SK-N-SH (cell line): ENCODE data around the gene PPP1R3G. TPM values are rescaled to one million over a fixed set of nuclear protein-coding genes. Genes with fewer than 3 reads are reported as not detected.

Experiments
- CTCF ChIA-PET: fragments of 300-600, 350-600 bp; formaldehyde crosslinking; extraction: SDS; loops from one replicate; lab custom pipeline; 2021; lab: Yijun Ruan, JAX
- POLR2A ChIA-PET: fragments of 350-600 bp; sonication (Branson Sonifier 250); formaldehyde crosslinking; extraction: SDS; loops from one replicate; lab custom pipeline; 2020; ENCODE audit warnings: antibody characterized with exemption, inconsistent platforms; lab: Yijun Ruan, JAX
- DNase-seq: peaks from one replicate; pipeline ENCODE4 v3.0.0; 2012
- H2AFZ ChIP-seq: fragments of 200-600 bp; sonication (generic); 2 replicates; pipeline ENCODE4 v1.8.1; 2016; ENCODE audit warnings: antibody characterized with exemption, mild to moderate bottlenecking, low read depth
- H3F3A ChIP-seq: fragments of 200-600 bp; sonication (generic); replicated peaks from 2 replicates; pipeline ENCODE3; 2016; ENCODE audit warnings: antibody characterized with exemption, mild to moderate bottlenecking; ENCODE audit not compliant: insufficient read depth
- H3K27ac ChIP-seq, 2 experiments: fragments of 200-500 bp in 1 of 2; fragments of 200-600 bp in 1 of 2; sonication (Bioruptor generic) in 1 of 2; sonication (generic), shearing (Covaris generic) in 1 of 2; 2 replicates each; pipeline versions ENCODE4 v1.5.1 to v1.6.1; 2014 to 2016; ENCODE audit warnings: low read depth in 2 of 2, inconsistent platforms in 1 of 2, low read length in 1 of 2, mild to moderate bottlenecking in 1 of 2, mixed read lengths in 1 of 2
- H3K27me3 ChIP-seq: fragments of 200-600 bp; sonication (generic), shearing (Covaris generic); 2 replicates; pipeline ENCODE4 v1.6.1; 2016; ENCODE audit warnings: mixed run types; ENCODE audit not compliant: insufficient read depth
- H3K36me3 ChIP-seq, 2 experiments: fragments of 200-500 bp in 1 of 2; fragments of 200-600 bp in 1 of 2; sonication (Bioruptor generic) in 1 of 2; sonication (generic) in 1 of 2; replicated peaks in 1 of 2; 2 replicates each; pipeline versions ENCODE3 to v1.5.1; 2014 to 2016; ENCODE audit warnings: low read length in 1 of 2, mild to moderate bottlenecking in 1 of 2; ENCODE audit not compliant: insufficient read depth in 2 of 2, control insufficient read depth in 1 of 2
- H3K4me1 ChIP-seq, 2 experiments: fragments of 200-500 bp in 1 of 2; fragments of 200-600 bp in 1 of 2; sonication (Bioruptor generic) in 1 of 2; sonication (generic), shearing (Covaris generic) in 1 of 2; 2 replicates each; pipeline versions ENCODE4 v1.5.1 to v1.6.1; 2014 to 2016; ENCODE audit warnings: low read depth in 1 of 2, low read length in 1 of 2, mixed run types in 1 of 2; ENCODE audit not compliant: insufficient read depth in 2 of 2, control insufficient read depth in 1 of 2
- H3K4me2 ChIP-seq: fragments of 200-600 bp; sonication (generic), shearing (Covaris generic); 2 replicates; pipeline ENCODE4 v1.6.1; 2017; ENCODE audit warnings: mixed run types
- H3K4me3 ChIP-seq, 2 experiments: fragments of 200-500 bp in 1 of 2; fragments of 200-600 bp in 1 of 2; sonication (Bioruptor generic) in 1 of 2; sonication (generic), shearing (Covaris generic) in 1 of 2; 2 replicates each; pipeline versions ENCODE4 v1.5.1 to v1.8.1; 2014 to 2016; ENCODE audit warnings: low read depth in 2 of 2, inconsistent platforms in 1 of 2, low read length in 1 of 2, mild to moderate bottlenecking in 1 of 2, mixed read lengths in 1 of 2, moderate library complexity in 1 of 2
- H3K79me2 ChIP-seq: fragments of 200-600 bp; sonication (generic); 2 replicates; pipeline ENCODE4 v1.8.1; 2017; ENCODE audit warnings: mild to moderate bottlenecking; ENCODE audit not compliant: insufficient read depth
- H3K9ac ChIP-seq: fragments of 200-600 bp; sonication (generic); 2 replicates; pipeline ENCODE4 v1.6.1; 2017; ENCODE audit warnings: mixed run types
- H3K9me2 ChIP-seq: fragments of 200-600 bp; sonication (generic); 2 replicates; pipeline ENCODE4 v1.6.1; 2017; ENCODE audit warnings: mixed run types
- H3K9me3 ChIP-seq: fragments of 200-600 bp; sonication (generic); 2 replicates; pipeline ENCODE4 v1.6.1; 2017; ENCODE audit warnings: mixed run types, mild to moderate bottlenecking, moderate library complexity
- H4K20me1 ChIP-seq: fragments of 200-600 bp; sonication (generic); 2 replicates; pipeline ENCODE4 v1.6.1; 2017; ENCODE audit warnings: mild to moderate bottlenecking, mixed run types; ENCODE audit not compliant: insufficient read depth
- CHD2 ChIP-seq: fragments of 150-350 bp; IDR thresholded peaks from 2 replicates; pipeline ENCODE4 v1.6.1; 2018; ENCODE audit warnings: low read length; ENCODE audit not compliant: partially characterized antibody
- CTCF ChIP-seq: fragments of 200-600 bp; sonication (generic); IDR thresholded peaks from 2 replicates; pipeline ENCODE4 v1.6.1; 2017; ENCODE audit warnings: antibody characterized with exemption, mild to moderate bottlenecking, moderate library complexity
- ELF1 ChIP-seq: IDR thresholded peaks from 2 replicates; pipeline ENCODE4 v1.4.0; 2012
- EP300 ChIP-seq, 2 experiments: IDR thresholded peaks; 2 replicates each; pipeline versions ENCODE4 v1.4.0 to v1.6.1; 2012; ENCODE audit warnings: borderline replicate concordance in 1 of 2, low read depth in 1 of 2, low read length in 1 of 2
- FOSL2 ChIP-seq: IDR thresholded peaks from 2 replicates; pipeline ENCODE4 v1.4.0; 2012; ENCODE audit warnings: low read depth, mild to moderate bottlenecking, moderate library complexity, borderline replicate concordance
- FOXJ3 ChIP-seq: sonication (generic); formaldehyde crosslinking; IDR thresholded peaks from 2 replicates; pipeline ENCODE4 v1.5.1; 2020; ENCODE audit warnings: mild to moderate bottlenecking, missing genetic modification reagents
- FOXM1 ChIP-seq: IDR thresholded peaks from 2 replicates; pipeline ENCODE4 v1.4.0; 2012; ENCODE audit warnings: low read depth, mild to moderate bottlenecking
- GABPA ChIP-seq: IDR thresholded peaks from 2 replicates; pipeline ENCODE4 v1.4.0; 2012; ENCODE audit warnings: low read depth, mild to moderate bottlenecking
- GATA2 ChIP-seq: sonication (generic); formaldehyde crosslinking; IDR thresholded peaks from 2 replicates; pipeline ENCODE4 v1.5.0; 2020; ENCODE audit warnings: mild to moderate bottlenecking, missing genetic modification reagents
- IRF3 ChIP-seq: fragments of 150-350 bp; IDR thresholded peaks from 2 replicates; pipeline ENCODE4 v1.6.1; 2016; ENCODE audit warnings: mild to moderate bottlenecking, low read depth, low read length
- JUND ChIP-seq: IDR thresholded peaks from 2 replicates; pipeline ENCODE4 v1.4.0; 2012
- NRF1 ChIP-seq: IDR thresholded peaks from 2 replicates; pipeline ENCODE4 v1.6.1; 2012; ENCODE audit warnings: low read depth, mild to moderate bottlenecking, low read length
- POLR2AphosphoS5 ChIP-seq: IDR thresholded peaks from 2 replicates; pipeline ENCODE4 v1.6.1; 2012; ENCODE audit warnings: low read depth, low read length
- RCOR1 ChIP-seq: fragments of 150-350 bp; IDR thresholded peaks from 2 replicates; pipeline ENCODE4 v1.6.1; 2017; ENCODE audit warnings: antibody characterized with exemption, low read length
- RFX5 ChIP-seq: IDR thresholded peaks from 2 replicates; pipeline ENCODE4 v1.6.1; 2012; ENCODE audit warnings: mild to moderate bottlenecking, improper control_type of control experiment, low read length
- TAF1 ChIP-seq: IDR thresholded peaks from 2 replicates; pipeline ENCODE4 v1.6.1; 2012; ENCODE audit warnings: low read depth, mild to moderate bottlenecking, low read length, moderate library complexity, borderline replicate concordance
- TCF12 ChIP-seq: IDR thresholded peaks from 2 replicates; pipeline ENCODE4 v1.4.0; 2012
- TEAD4 ChIP-seq: IDR thresholded peaks from 2 replicates; pipeline ENCODE4 v1.4.0; 2012; ENCODE audit warnings: mild to moderate bottlenecking, borderline replicate concordance; ENCODE audit not compliant: insufficient read depth
- ZBTB33 ChIP-seq: IDR thresholded peaks from 2 replicates; pipeline ENCODE4 v1.4.0; 2012; ENCODE audit warnings: low read depth, borderline replicate concordance
- WGBS: methylation state at CpG from one replicate; pipeline ENCODE4 v1.1.6; 2017; ENCODE audit warnings: low lambda C conversion rate; 5-methylcytosine and 5-hydroxymethylcytosine counted together
- polyA plus RNA-seq, 3 experiments: library from polyadenylated mRNA; depleted of rRNA; stranded (reverse); fragments of >200 nt; gene quantifications; 2 replicates each; pipeline ENCODE4 v1.2.3, GENCODE V29; 2012

PPP1R3G gene
- polyA plus RNA-seq, 1 of the 3 experiments (the other 2 are of a cell fraction): 0.10 TPM

- TF ChIP-seq ZBTB33: no peak
These were observed 48.9 kb upstream of the PPP1R3G start (continued) for GRCh38 chr6:5036269-5036668.

GRCh38 chr6:5041955-5042354 lies 43.2 kb upstream of the PPP1R3G start:
- no peak overlapping the region for H3K4me3 ChIP-seq

More at GRCh38 chr6:5041955-5042354, 43.2 kb upstream of the PPP1R3G start:
- no peak overlapping the region for H3K9ac ChIP-seq
- no peaks in the 10 kb centered on the region for H3K27me3 ChIP-seq
- H3K4me1 ChIP-seq: no peaks in the 10 kb centered on the region
- POLR2A ChIA-PET: no interaction called here
- 37% methylated on average over 2 of the region's 2 CpGs for WGBS
- DNase-seq: no peak
- H3K9me3 ChIP-seq: no peaks in the 10 kb centered on the region
- H4K20me1 ChIP-seq: no peaks in the 10 kb centered on the region
- no peak for TF ChIP-seq TEAD4
- TF ChIP-seq TAF1: no peak
- no peak for TF ChIP-seq ZBTB33
- TF ChIP-seq FOXM1: no peak
- no peak for TF ChIP-seq FOXJ3 (CRISPR knock-in tag)
- no peak for TF ChIP-seq GABPA
- no peak for TF ChIP-seq NRF1
- TF ChIP-seq EP300 (IDR thresholded peaks at IDR 0.05; ENCODE audit: borderline replicate concordance in 1 of 2, low read depth in 1 of 2, low read length in 1 of 2): no peak
- TF ChIP-seq FOSL2: no peak
- TF ChIP-seq CHD2: no peak
- TF ChIP-seq TCF12: no peak
- TF ChIP-seq RFX5: no peak
- no peak for TF ChIP-seq CTCF
- no peak for TF ChIP-seq POLR2AphosphoS5
- TF ChIP-seq JUND: no peak
- no peak for TF ChIP-seq ELF1
- no peak for TF ChIP-seq IRF3
- no peak for TF ChIP-seq GATA2 (CRISPR knock-in tag)
- TF ChIP-seq RCOR1: no peak
- H2AFZ ChIP-seq: no peak overlapping the region
- no peaks in the 10 kb centered on the region for H3F3A ChIP-seq
- H3K79me2 ChIP-seq: no peaks in the 10 kb centered on the region
- H3K36me3 ChIP-seq: no peaks in the 10 kb centered on the region
- CTCF ChIA-PET: interaction anchor here (0.6 kb wide), 1 partner anchor 20 kb away, joined by 3 read pairs; no protein-coding TSS in a partner anchor
- H3K4me2 ChIP-seq: no peak overlapping the region
- no peaks in the 10 kb centered on the region for H3K9me2 ChIP-seq
- no peak overlapping the region for H3K27ac ChIP-seq
